K562 (cell line): ENCODE measurements around the gene PNRC2. TPM values are rescaled to one million over a fixed set of nuclear protein-coding genes. Genes with fewer than 3 reads are reported as not detected.

Experiments used
- ARNT ChIP-seq, 2 experiments: fragments of 450-650 bp; IDR thresholded peaks; 2 replicates each; pipeline ENCODE4 v1.6.1; 2016; ENCODE audit warnings: mild to moderate bottlenecking in 1 of 2
- CBFA2T3 ChIP-seq: fragments of 450-650 bp; IDR thresholded peaks from 2 replicates; pipeline ENCODE4 v1.6.1; 2017
- DPF2 ChIP-seq: fragments of 450-650 bp; IDR thresholded peaks from 2 replicates; pipeline ENCODE4 v1.6.1; 2016
- FOXK2 ChIP-seq, 2 experiments: fragments of 450-650 bp; IDR thresholded peaks in 1 of 2; conservative IDR thresholded peaks in 1 of 2; 2 replicates each; pipeline ENCODE4 v1.6.1; 2016; ENCODE audit warnings: low read depth in 2 of 2, mild to moderate bottlenecking in 1 of 2
- KLF13 ChIP-seq: fragments of 450-650 bp; IDR thresholded peaks from 2 replicates; pipeline ENCODE4 v1.6.1; 2016; ENCODE audit warnings: missing genetic modification characterization, low read depth, mild to moderate bottlenecking, missing compliant biosample characterization, moderate library complexity, borderline replicate concordance
- LEF1 ChIP-seq: fragments of 450-650 bp; IDR thresholded peaks from 2 replicates; pipeline ENCODE4 v1.6.1; 2016; ENCODE audit warnings: mild to moderate bottlenecking
- NFIC ChIP-seq: fragments of 450-650 bp; IDR thresholded peaks from 2 replicates; pipeline ENCODE4 v1.6.1; 2017; ENCODE audit warnings: mild to moderate bottlenecking, inconsistent platforms
- NR2C1 ChIP-seq, 2 experiments: fragments of 450-650 bp; IDR thresholded peaks; 2 replicates each; pipeline ENCODE4 v1.6.1; 2017; ENCODE audit warnings: mild to moderate bottlenecking in 2 of 2, antibody characterized with exemption in 1 of 2, inconsistent platforms in 1 of 2, missing compliant biosample characterization in 1 of 2, missing genetic modification characterization in 1 of 2
- SOX6 ChIP-seq: fragments of 450-650 bp; IDR thresholded peaks from 2 replicates; pipeline ENCODE4 v1.6.1; 2014; ENCODE audit warnings: mild to moderate bottlenecking
- ZEB2 ChIP-seq: fragments of 450-650 bp; IDR thresholded peaks from 2 replicates; pipeline ENCODE4 v1.6.1; 2016
- ZFX ChIP-seq: sonication (generic); formaldehyde crosslinking; IDR thresholded peaks from 2 replicates; pipeline ENCODE4 v1.8.0; 2022; ENCODE audit warnings: mild to moderate bottlenecking, missing genetic modification reagents, moderate library complexity
- polyA plus RNA-seq, 8 experiments: library from polyadenylated mRNA; depleted of rRNA in 4 of 8; stranded (reverse) in 5 of 8; unstranded in 3 of 8; fragments of >200 nt; fragmentation: Nextera tagmentation in 2 of 8; fragmentation: Illumina TruSeq in 1 of 8; extraction: Ambion mirVana in 2 of 8; extraction: Trizol in 1 of 8; gene quantifications; 2 replicates each; pipeline versions ENCODE4 v1.2.1 to v1.2.3, GENCODE V29; 2011 to 2014; ENCODE audit warnings: inconsistent platforms in 1 of 8, missing spikeins in 1 of 8
- total RNA-seq, 7 experiments: library from RNA; depleted of rRNA in 6 of 7; stranded (reverse); fragments of >200 nt in 6 of 7; fragmentation: Illumina TruSeq in 2 of 7; extraction: Trizol in 2 of 7; gene quantifications; 2 replicates each; pipeline versions ENCODE4 v1.2.1 to v1.2.3, GENCODE V29; 2011 to 2021; ENCODE audit warnings: low replicate concordance in 1 of 7
- TF ChIP-seq, protein P1 (sequence below): fragments of 450-650 bp; IDR thresholded peaks from 2 replicates; pipeline ENCODE4 v1.6.1; 2016; ENCODE audit warnings: low read depth
- TF ChIP-seq, protein P2 (sequence below): fragments of 450-650 bp; IDR thresholded peaks from 2 replicates; pipeline ENCODE4 v1.6.1; 2016
- TF ChIP-seq, protein P3 (sequence below): sonication (generic); formaldehyde crosslinking; IDR thresholded peaks from 2 replicates; pipeline ENCODE4 v1.8.1; 2023; ENCODE audit warnings: mild to moderate bottlenecking, missing genetic modification reagents, moderate library complexity
- TF ChIP-seq, protein P4 (sequence below), 2 experiments: fragments of 450-650 bp; conservative IDR thresholded peaks; 2 replicates each; pipeline ENCODE4 v1.6.1; 2017; ENCODE audit warnings: mild to moderate bottlenecking in 2 of 2, moderate library complexity in 2 of 2

The PNRC2 gene
- total and polyA plus RNA-seq, 9 of the 15 experiments (the other 6 are each of a cell fraction or from before 2014, with no cell fraction given), result 127 to 303 (median 203) TPM

DNA sequence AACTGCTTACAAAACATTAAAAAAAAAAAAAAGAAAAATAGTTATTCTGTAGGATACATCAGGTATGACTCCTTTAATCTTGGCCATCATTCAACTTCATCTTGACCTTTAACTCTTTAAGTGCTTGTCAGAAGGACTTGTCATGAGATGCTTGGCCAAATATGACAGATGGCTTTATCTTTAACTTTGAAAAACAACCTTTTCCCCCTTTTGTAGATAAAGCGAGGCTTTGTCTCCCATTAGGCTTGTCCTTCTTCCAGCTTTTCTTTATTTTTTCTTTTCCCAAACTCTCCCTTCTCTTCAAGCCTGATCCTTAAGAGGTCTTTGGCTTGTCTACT, 18.2 kb downstream of the PNRC2 start (continued):
- TF ChIP-seq, protein P1, sequence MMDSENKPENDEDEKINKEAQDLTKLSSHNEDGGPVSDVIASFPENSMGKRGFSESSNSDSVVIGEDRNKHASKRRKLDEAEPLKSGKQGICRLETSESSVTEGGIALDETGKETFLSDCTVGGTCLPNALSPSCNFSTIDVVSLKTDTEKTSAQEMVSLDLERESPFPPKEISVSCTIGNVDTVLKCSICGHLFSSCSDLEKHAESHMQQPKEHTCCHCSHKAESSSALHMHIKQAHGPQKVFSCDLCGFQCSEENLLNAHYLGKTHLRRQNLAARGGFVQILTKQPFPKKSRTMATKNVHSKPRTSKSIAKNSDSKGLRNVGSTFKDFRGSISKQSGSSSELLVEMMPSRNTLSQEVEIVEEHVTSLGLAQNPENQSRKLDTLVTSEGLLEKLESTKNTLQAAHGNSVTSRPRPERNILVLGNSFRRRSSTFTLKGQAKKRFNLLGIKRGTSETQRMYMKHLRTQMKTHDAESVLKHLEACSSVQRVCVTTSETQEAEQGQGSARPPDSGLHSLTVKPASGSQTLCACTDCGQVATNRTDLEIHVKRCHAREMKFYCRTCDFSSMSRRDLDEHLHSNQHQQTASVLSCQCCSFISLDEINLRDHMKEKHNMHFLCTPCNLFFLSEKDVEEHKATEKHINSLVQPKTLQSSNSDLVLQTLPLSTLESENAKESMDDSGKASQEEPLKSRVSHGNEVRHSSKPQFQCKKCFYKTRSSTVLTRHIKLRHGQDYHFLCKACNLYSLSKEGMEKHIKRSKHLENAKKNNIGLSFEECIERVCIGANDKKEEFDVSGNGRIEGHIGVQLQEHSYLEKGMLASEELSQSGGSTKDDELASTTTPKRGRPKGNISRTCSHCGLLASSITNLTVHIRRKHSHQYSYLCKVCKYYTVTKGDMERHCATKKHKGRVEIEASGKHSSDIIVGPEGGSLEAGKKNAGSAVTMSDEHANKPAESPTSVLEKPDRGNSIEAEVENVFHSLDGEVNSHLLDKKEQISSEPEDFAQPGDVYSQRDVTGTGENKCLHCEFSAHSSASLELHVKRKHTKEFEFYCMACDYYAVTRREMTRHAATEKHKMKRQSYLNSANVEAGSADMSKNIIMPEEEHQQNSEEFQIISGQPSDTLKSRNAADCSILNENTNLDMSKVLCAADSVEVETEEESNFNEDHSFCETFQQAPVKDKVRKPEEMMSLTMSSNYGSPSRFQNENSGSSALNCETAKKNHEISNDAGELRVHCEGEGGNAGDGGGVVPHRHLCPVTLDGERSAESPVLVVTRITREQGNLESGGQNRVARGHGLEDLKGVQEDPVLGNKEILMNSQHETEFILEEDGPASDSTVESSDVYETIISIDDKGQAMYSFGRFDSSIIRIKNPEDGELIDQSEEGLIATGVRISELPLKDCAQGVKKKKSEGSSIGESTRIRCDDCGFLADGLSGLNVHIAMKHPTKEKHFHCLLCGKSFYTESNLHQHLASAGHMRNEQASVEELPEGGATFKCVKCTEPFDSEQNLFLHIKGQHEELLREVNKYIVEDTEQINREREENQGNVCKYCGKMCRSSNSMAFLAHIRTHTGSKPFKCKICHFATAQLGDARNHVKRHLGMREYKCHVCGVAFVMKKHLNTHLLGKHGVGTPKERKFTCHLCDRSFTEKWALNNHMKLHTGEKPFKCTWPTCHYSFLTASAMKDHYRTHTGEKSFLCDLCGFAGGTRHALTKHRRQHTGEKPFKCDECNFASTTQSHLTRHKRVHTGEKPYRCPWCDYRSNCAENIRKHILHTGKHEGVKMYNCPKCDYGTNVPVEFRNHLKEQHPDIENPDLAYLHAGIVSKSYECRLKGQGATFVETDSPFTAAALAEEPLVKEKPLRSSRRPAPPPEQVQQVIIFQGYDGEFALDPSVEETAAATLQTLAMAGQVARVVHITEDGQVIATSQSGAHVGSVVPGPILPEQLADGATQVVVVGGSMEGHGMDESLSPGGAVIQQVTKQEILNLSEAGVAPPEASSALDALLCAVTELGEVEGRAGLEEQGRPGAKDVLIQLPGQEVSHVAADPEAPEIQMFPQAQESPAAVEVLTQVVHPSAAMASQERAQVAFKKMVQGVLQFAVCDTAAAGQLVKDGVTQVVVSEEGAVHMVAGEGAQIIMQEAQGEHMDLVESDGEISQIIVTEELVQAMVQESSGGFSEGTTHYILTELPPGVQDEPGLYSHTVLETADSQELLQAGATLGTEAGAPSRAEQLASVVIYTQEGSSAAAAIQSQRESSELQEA, result no peak
- TF ChIP-seq ZFX (CRISPR knock-in tag) (no peak), FOXK2 (conservative IDR thresholded peaks at IDR 0.05 in 1 of 2, IDR thresholded peaks at IDR 0.05 in 1 of 2; ENCODE audit: low read depth in 2 of 2) (no peak), NR2C1 (IDR thresholded peaks at IDR 0.05) (peak; percentile 35; the same call in 1 of the 2 replicates), NR2C1 (tag; IDR thresholded peaks at IDR 0.05) (peak; percentile 36; the same call in 1 of the 2 replicates), ZEB2 (no peak), ARNT (IDR thresholded peaks at IDR 0.05) (0 out of 4 replicates have a peak, but pooled peaks of 1 of the 2 experiments have one; percentile 30), SOX6 (peak; percentile 19; the same call in 1 of the 2 replicates), KLF13 (no peak), NFIC (peak; percentile 67), LEF1 (0 out of 2 replicates have a peak, but pooled peaks have one; percentile 13), DPF2 (peak; percentile 53), CBFA2T3 (peak; percentile 70)
- TF ChIP-seq, protein P2, sequence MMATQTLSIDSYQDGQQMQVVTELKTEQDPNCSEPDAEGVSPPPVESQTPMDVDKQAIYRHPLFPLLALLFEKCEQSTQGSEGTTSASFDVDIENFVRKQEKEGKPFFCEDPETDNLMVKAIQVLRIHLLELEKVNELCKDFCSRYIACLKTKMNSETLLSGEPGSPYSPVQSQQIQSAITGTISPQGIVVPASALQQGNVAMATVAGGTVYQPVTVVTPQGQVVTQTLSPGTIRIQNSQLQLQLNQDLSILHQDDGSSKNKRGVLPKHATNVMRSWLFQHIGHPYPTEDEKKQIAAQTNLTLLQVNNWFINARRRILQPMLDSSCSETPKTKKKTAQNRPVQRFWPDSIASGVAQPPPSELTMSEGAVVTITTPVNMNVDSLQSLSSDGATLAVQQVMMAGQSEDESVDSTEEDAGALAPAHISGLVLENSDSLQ, result peak; percentile 84
- TF ChIP-seq, protein P3, sequence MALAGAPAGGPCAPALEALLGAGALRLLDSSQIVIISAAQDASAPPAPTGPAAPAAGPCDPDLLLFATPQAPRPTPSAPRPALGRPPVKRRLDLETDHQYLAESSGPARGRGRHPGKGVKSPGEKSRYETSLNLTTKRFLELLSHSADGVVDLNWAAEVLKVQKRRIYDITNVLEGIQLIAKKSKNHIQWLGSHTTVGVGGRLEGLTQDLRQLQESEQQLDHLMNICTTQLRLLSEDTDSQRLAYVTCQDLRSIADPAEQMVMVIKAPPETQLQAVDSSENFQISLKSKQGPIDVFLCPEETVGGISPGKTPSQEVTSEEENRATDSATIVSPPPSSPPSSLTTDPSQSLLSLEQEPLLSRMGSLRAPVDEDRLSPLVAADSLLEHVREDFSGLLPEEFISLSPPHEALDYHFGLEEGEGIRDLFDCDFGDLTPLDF (CRISPR knock-in tag), result no peak
- TF ChIP-seq, protein P4, sequence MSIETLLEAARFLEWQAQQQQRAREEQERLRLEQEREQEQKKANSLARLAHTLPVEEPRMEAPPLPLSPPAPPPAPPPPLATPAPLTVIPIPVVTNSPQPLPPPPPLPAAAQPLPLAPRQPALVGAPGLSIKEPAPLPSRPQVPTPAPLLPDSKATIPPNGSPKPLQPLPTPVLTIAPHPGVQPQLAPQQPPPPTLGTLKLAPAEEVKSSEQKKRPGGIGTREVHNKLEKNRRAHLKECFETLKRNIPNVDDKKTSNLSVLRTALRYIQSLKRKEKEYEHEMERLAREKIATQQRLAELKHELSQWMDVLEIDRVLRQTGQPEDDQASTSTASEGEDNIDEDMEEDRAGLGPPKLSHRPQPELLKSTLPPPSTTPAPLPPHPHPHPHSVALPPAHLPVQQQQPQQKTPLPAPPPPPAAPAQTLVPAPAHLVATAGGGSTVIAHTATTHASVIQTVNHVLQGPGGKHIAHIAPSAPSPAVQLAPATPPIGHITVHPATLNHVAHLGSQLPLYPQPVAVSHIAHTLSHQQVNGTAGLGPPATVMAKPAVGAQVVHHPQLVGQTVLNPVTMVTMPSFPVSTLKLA (conservative IDR thresholded peaks at IDR 0.05), result peak in 1 of 2 experiments; percentile 1; a peak in 1 of 4 replicates
